SK-N-SH treated with all-trans-retinoic acid at 6 μM for 48 hours (cell line): ENCODE data around the gene HHAT.

ENCODE experiments used
- BACH2 ChIP-seq: fragments of 250-450 bp; sonication (Bioruptor Pico); IDR thresholded peaks from 2 replicates; pipeline ENCODE4 v1.9.0; 2021; ENCODE audit warnings: mild to moderate bottlenecking, borderline replicate concordance
- POU6F1 ChIP-seq: fragments of 250-450 bp; sonication (Bioruptor Pico); IDR thresholded peaks from 2 replicates; pipeline ENCODE4 v1.8.0; 2021; ENCODE audit warnings: low read depth, mild to moderate bottlenecking, moderate library complexity, borderline replicate concordance
- ZFP30 ChIP-seq: fragments of 450-650 bp; formaldehyde crosslinking; IDR thresholded peaks from 2 replicates; pipeline ENCODE4 v1.5.0; 2022; ENCODE audit warnings: mild to moderate bottlenecking, moderate library complexity

GRCh38 chr1:210620867-210621488 is 292.3 kb downstream of the HHAT start:
- TF ChIP-seq POU6F1 (CRISPR knock-in tag) = no peak
- no peak for TF ChIP-seq ZFP30 (CRISPR knock-in tag)
- TF ChIP-seq BACH2 (CRISPR knock-in tag) = no peak
